ENCODE data around the gene IL31RA.
"Not testable (repeated sequence)": the region's sequence is repeated elsewhere in the genome, so short reads cannot be mapped to it uniquely, and the experiment has no call there.

IL31RA gene

GRCh38 chr5:55927861-55928655 is 76.9 kb downstream of the IL31RA start:
- DNase-seq, result no peak

GRCh38 chr5:55929020-55929799 is 78.1 kb downstream of the IL31RA start:
- DNase-seq, result no peak

- DNase-seq, result no peak
These were observed 81.5 kb downstream of the IL31RA start for GRCh38 chr5:55932700-55933099.

- no peak for DNase-seq
These were observed 82.4 kb downstream of the IL31RA start for GRCh38 chr5:55933377-55934114.

GRCh38 chr5:55934115-55934613 is 83.0 kb downstream of the IL31RA start:
- DNase-seq, result no peak

GRCh38 chr5:55934720-55935119 is 83.6 kb downstream of the IL31RA start:
- no peak for DNase-seq

GRCh38 chr5:55935371-55935770 is 84.2 kb downstream of the IL31RA start:
- no peak for DNase-seq

GRCh38 chr5:55936100-55936693 is 85.0 kb downstream of the IL31RA start:
- peak; percentile 73 to 78 for DNase-seq

GRCh38 chr5:55937598-55937997 is 86.4 kb downstream of the IL31RA start:
- not testable (repeated sequence) for DNase-seq

GRCh38 chr5:55941154-55941553 is 90.0 kb downstream of the IL31RA start:
- DNase-seq, result not testable (repeated sequence)

- no peak for DNase-seq
These were observed 108.1 kb downstream of the IL31RA start for GRCh38 chr5:55959208-55959607.

- no peak for DNase-seq
These were observed 109.6 kb downstream of the IL31RA start for GRCh38 chr5:55960779-55961178.

GRCh38 chr5:55965525-55965924 is 114.4 kb downstream of the IL31RA start:
- DNase-seq, result no peak

- DNase-seq, result no peak
These were observed 115.1 kb downstream of the IL31RA start for GRCh38 chr5:55966284-55966683.

- DNase-seq, result no peak
These were observed 118.8 kb downstream of the IL31RA start for GRCh38 chr5:55969956-55970355.
